Kidney epithelial cell (primary cell): ENCODE data around the gene RGP1. TPM values are rescaled to one million over a fixed set of nuclear protein-coding genes. Genes with fewer than 3 reads are reported as not detected.
A peak's percentile ranks its signal among the peaks of the same experiment; 100 is the strongest.

ENCODE experiments used
- DNase-seq: peaks from one replicate; pipeline ENCODE4 v3.0.0-alpha.2; 2010; ENCODE audit warnings: low read depth
- H3K27me3 ChIP-seq: 2 replicates; pipeline ENCODE4 v1.6.0; 2011; ENCODE audit warnings: low read length; ENCODE audit not compliant: control insufficient read depth, insufficient read depth
- H3K36me3 ChIP-seq: 2 replicates; pipeline ENCODE4 v1.5.1; 2011; ENCODE audit warnings: low read length; ENCODE audit not compliant: control insufficient read depth, insufficient read depth
- H3K4me3 ChIP-seq: 2 replicates; pipeline ENCODE4 v1.5.1; 2011; ENCODE audit warnings: low read depth, mild to moderate bottlenecking, control low read depth, low read length
- total RNA-seq: library from RNA; depleted of rRNA; stranded (reverse); fragments of >200 nt; gene quantifications from 2 replicates; pipeline ENCODE4 v1.2.3, GENCODE V29; 2015
- TF ChIP-seq, protein P1 (sequence below): IDR thresholded peaks from 2 replicates; pipeline ENCODE4 v1.5.1; 2011; ENCODE audit warnings: mild to moderate bottlenecking, moderate library complexity, low read length, control low read depth, inconsistent platforms; ENCODE audit not compliant: insufficient read depth, poor library complexity, severe bottlenecking

The RGP1 gene
- total RNA-seq, 1 donor from 2014 or later, result 21.5 TPM

- TF ChIP-seq, protein P1, sequence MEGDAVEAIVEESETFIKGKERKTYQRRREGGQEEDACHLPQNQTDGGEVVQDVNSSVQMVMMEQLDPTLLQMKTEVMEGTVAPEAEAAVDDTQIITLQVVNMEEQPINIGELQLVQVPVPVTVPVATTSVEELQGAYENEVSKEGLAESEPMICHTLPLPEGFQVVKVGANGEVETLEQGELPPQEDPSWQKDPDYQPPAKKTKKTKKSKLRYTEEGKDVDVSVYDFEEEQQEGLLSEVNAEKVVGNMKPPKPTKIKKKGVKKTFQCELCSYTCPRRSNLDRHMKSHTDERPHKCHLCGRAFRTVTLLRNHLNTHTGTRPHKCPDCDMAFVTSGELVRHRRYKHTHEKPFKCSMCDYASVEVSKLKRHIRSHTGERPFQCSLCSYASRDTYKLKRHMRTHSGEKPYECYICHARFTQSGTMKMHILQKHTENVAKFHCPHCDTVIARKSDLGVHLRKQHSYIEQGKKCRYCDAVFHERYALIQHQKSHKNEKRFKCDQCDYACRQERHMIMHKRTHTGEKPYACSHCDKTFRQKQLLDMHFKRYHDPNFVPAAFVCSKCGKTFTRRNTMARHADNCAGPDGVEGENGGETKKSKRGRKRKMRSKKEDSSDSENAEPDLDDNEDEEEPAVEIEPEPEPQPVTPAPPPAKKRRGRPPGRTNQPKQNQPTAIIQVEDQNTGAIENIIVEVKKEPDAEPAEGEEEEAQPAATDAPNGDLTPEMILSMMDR, result peak; percentile 15
- Histone ChIP-seq H3K36me3 (peaks cover 3% of the 10 kb centered on the region), H3K4me3 (peak overlapping the region; percentile 93), H3K27me3 (no peaks in the 10 kb centered on the region)
- DNase-seq, result no peak
Measured at GRCh38 chr9:35732800-35733541, 16.1 kb upstream of the RGP1 start.

DNA sequence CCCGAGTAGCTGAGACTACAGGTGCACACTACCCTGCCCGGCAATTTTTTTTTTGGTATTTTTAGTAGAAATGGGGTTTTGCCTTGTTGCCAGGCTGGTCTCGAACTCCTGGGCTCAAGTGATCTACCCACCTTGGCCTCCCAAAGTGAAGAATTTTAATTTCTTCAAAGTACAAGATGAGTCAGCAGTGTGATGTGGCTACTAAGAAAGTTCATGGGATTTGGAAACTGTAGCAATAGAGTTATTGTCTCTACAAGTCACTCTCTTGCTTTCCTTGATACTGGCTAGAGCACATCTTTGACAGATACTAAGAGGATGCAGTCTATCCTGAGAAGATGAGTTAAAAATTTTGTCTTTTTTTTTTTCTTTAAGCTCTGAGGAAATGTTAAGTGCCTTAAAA lies 15.0 kb upstream of the RGP1 start:
- TF ChIP-seq, protein P1, result no peak
- H3K36me3 ChIP-seq, result peaks cover 5% of the 10 kb centered on the region
- DNase-seq, result no peak
- no peaks in the 10 kb centered on the region for H3K27me3 ChIP-seq
- no peak overlapping the region for H3K4me3 ChIP-seq

- Histone ChIP-seq H3K4me3 (no peak overlapping the region), H3K27me3 (no peaks in the 10 kb centered on the region), H3K36me3 (peaks cover 5% of the 10 kb centered on the region)
- TF ChIP-seq, protein P1, result peak; percentile 93
- no peak for DNase-seq
Measured at GRCh38 chr9:35736201-35736633, 12.9 kb upstream of the RGP1 start.

GRCh38 chr9:35737143-35737542 lies 11.9 kb upstream of the RGP1 start:
- Histone ChIP-seq H3K27me3 (no peaks in the 10 kb centered on the region), H3K36me3 (peaks cover 5% of the 10 kb centered on the region), H3K4me3 (no peak overlapping the region)
- no peak for DNase-seq
- TF ChIP-seq, protein P1, result no peak

DNA sequence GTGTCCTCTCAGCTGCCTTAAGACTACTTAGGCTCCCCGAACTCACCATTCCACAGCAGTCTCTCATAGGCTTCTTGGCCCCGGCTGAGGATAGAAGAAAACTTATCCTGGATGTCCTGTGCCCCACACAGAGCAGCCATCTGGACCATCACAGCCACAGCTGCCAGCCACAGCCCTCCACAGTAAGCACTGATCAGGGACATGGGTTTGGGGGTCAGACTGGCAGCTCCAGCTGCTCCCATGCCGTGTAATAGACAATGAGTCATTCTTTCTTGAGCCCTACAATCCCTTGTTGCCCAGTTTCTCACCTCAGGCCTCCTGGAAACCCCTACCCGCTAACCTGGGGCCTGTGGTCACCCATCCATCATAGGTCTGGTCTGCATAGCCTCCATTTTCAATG lies 10.9 kb upstream of the RGP1 start:
- H3K4me3 ChIP-seq, result no peak overlapping the region
- no peaks in the 10 kb centered on the region for H3K27me3 ChIP-seq
- peaks cover 5% of the 10 kb centered on the region for H3K36me3 ChIP-seq
- no peak for DNase-seq
- TF ChIP-seq, protein P1, result no peak

- H3K36me3 ChIP-seq, result peaks cover 5% of the 10 kb centered on the region
- TF ChIP-seq, protein P1, result no peak
- no peak overlapping the region for H3K4me3 ChIP-seq
- H3K27me3 ChIP-seq, result no peaks in the 10 kb centered on the region
- no peak for DNase-seq
Measured at GRCh38 chr9:35738924-35739323, 10.2 kb upstream of the RGP1 start.
